ENCODE data around the gene HAUS1.

The HAUS1 gene

DNA sequence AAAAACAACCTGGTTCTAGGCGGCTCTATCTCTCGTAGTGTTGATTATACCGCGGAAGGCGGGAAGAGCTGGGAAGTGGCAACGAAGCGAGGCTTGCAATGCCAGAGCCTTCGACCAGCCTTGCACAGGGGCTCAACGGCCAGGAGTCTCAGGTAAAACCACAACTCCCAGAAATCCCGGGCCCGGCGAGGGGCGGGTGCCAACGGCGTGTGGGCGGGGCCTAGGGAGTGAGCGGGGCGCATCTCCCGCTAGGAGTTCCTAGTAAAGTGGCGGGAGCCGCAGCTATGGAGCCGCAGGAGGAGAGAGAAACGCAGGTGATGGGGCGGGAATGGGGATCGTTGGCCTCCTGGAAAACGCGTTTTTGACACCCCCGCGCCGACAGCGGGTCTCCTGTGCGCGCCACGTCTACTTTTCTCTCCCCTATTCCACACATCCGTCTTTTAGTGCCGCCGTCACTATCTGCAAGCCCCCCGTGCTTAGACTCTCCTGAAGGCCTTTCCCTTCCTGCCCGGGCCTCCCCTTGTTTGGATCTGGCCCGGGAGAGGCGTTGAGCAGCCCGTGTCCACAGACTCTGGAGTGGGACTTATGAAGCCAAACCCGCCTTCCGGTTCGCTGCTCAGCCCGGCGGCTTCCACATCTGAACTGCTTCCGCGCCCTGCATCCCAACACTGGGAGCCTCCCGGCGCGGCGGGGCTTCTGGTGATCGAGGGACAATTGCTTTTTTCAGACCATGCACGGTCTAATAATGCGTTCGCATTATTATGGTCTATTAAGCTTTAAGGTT lies at the start of gene HAUS1:
TSS of gene HAUS1 (plus strand) at position 258 of the 784 bp plus-strand sequence. CDS start at position 285, 27 bp downstream.
- in situ Hi-C loops (cut with MboI; ENCODE audit: low sequenced_read_pairs): no loop called here

GRCh38 chr18:46054956-46055837 lies 49.0 kb upstream of the HAUS1 start:
- in situ Hi-C loops (cut with MboI; ENCODE audit: low sequenced_read_pairs): no loop called here

- in situ Hi-C loops (cut with MboI; ENCODE audit: low sequenced_read_pairs): no loop called here
These were observed 48.4 kb upstream of the HAUS1 start for GRCh38 chr18:46055838-46056230.

- in situ Hi-C loops (cut with MboI; ENCODE audit: low sequenced_read_pairs): no loop called here
These were observed 43.8 kb upstream of the HAUS1 start for GRCh38 chr18:46060359-46060841.

GRCh38 chr18:46061387-46061786 lies 42.8 kb upstream of the HAUS1 start:
- in situ Hi-C loops (cut with MboI; ENCODE audit: low sequenced_read_pairs): no loop called here

DNA sequence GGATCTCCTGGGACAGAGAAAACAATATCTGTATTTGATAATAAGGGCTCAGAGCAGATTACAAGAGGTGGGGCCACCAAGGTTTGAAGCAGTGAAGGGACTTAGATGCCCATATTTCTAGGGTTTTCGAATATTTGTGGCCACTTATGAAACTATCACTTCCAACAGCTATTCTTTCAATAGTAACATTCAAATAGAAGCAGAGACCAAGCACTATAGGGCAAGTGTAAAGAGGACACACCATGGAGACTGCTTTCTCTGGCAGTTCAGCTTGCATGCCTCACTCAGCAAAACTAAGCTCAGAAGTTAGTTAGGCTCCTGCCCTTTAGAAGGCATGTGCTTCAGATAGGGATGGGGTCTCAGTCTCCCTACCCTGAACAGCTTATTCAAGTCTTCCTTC lies 42.4 kb upstream of the HAUS1 start:
- in situ Hi-C loops (cut with MboI; ENCODE audit: low sequenced_read_pairs): no loop called here

DNA sequence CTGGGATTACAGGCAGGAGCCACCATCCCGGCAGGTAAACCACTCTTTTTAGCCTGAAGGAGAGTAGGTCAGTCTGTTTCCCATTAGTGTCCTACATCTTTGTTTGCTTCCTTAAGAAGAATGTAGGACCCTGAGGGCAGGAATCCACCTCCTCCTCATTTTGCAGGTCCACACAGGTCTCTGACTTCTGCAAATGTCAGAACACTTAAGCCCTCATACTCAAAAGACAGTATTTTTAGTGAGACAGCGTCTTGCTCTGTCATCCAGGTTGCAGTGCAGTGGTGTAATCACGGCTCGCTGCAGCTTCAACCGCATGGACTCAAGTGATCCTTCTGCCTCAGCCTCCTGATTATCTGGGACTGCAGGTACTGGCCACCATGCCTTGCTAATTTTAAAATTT lies 41.4 kb upstream of the HAUS1 start:
- in situ Hi-C loops (cut with MboI; ENCODE audit: low sequenced_read_pairs): no loop called here

DNA sequence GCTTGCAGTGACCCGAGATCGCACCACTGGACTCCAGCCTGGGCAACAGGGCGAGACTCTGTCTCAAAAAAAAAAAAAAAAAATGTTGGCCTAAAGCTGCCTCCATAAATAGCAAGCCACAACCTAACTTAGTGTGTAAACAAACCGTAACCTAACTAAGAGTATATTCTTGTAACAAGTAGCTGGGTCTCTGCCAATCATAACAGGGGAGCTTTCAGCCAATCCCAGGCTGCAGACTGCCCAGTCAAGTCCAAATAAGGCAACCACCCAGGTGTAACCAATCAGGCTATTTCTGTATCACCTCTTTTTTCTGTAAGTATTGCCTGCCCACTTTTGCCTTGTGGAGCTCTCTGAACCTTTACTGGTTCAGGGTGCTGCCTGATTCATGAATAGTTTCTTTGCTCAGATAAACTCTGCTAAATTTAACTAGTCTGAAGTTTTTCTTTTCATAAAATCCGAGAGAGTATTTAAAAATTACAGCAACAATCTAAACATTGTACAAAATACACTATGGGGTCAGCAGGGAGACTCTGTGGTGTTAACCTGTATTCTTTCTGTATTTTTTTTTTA lies 36.7 kb upstream of the HAUS1 start:
- in situ Hi-C loops (cut with MboI; ENCODE audit: low sequenced_read_pairs): no loop called here

GRCh38 chr18:46068763-46069162 lies 35.4 kb upstream of the HAUS1 start:
- in situ Hi-C loops (cut with MboI; ENCODE audit: low sequenced_read_pairs): no loop called here

DNA sequence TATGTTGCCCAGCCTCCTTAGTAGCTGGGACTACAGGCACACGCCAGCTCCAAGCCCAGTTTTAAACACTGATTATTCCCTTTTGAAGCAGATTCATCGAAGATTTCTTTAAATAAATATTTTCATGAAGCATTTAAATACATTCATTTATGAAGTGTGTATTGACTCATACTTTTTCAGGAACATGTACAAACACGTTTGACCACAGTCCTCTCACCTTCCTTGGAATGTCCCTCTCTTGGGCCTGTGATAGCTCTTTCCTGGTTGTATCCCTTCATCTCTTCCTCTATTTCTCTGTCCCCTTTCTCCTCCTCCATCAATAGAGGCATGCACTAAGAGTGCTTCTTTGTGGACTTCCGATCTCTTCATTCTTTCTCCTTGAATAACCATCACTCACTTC lies 34.7 kb upstream of the HAUS1 start:
- in situ Hi-C loops (cut with MboI; ENCODE audit: low sequenced_read_pairs): no loop called here

DNA sequence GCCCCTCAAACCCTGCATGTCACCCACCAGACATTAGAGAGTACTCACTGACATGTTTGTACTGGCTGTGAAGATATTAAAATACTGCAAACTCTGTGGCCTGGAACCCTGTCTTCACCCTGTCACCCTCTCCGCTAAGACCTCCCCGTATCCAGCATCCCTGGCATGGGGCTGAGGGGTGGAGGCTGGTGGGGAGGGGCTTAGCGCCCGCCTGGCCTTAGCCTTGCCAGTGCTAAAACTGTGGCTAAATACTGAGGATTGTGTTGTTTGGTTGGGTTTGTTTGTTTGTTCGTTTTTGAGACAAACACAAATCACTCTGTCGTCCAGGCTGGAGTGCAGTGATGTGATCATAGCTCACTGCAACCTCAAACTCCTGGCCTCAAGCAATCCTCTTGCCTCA lies 34.0 kb upstream of the HAUS1 start:
- in situ Hi-C loops (cut with MboI; ENCODE audit: low sequenced_read_pairs): no loop called here

- in situ Hi-C loops (cut with MboI; ENCODE audit: low sequenced_read_pairs): no loop called here
These were observed 33.2 kb upstream of the HAUS1 start for GRCh38 chr18:46070815-46071652.

DNA sequence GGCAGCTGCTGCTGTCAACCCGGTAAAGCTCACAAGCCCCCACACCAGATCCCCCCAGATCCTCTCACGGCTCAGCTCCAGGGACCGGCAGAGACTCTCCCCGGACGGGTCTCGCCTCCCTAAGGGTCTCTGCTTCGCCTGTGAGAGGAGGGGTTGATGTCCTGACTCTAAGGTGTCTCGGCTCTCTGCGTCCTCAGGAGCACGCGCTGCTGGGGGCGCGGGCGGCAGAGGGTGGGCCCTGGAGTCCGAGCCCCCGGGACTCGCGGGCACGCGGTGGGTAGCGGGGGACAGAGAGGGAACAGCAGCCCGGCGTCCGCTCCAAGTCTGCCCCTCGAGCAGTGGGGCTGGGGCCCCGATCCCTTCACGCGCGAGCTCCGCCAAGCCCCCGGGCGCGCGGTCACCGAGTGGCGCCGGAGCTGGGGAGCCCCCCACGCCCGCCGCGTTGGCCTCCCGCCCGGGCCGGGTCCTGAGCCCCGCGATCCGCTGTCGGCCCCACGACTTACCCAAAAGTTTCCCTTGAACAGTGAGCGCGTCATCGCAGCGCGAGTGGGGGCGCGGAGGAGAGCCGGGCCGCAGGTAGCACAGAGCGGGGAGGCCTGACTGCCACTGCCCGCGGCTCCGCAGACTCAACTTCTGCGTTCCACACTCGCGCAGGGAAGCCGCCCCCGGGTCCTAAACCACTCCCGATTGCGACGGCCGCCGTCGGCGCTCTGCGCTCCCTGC lies 32.4 kb upstream of the HAUS1 start, which contains the start of gene PSTPIP2:
TSS of gene PSTPIP2 (minus strand) at position 608 of the 723 bp plus-strand sequence. CDS start at position 536, 72 bp downstream.
- in situ Hi-C loops (cut with MboI; ENCODE audit: low sequenced_read_pairs): no loop called here

DNA sequence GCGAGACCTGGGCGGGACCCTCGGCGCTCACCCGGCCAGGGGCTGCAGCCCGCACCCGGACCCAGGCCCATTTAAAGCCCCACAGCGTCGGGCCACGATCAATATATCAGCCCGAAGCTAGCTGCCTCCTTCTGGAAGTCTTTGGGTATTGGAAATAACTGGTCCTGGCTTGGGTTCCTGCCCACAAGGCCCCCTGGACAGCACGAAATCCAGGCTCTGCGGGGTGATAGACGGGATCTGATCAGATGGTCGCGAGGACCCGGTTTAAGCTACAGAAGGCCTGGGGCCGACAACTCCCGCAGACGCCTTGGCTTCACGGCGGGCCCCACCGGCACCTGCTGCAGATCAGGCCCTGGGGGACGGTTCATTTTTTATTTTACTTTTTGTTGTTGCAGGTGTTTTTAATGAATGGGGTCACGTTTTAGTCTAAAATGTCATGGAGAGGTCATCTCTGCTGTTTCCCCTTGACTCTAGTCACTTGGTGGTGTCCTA lies 31.8 kb upstream of the HAUS1 start:
- in situ Hi-C loops (cut with MboI; ENCODE audit: low sequenced_read_pairs): no loop called here

GRCh38 chr18:46072959-46073358 lies 31.2 kb upstream of the HAUS1 start:
- in situ Hi-C loops (cut with MboI; ENCODE audit: low sequenced_read_pairs): no loop called here

GRCh38 chr18:46073474-46074331 lies 30.5 kb upstream of the HAUS1 start:
- in situ Hi-C loops (cut with MboI; ENCODE audit: low sequenced_read_pairs): no loop called here

DNA sequence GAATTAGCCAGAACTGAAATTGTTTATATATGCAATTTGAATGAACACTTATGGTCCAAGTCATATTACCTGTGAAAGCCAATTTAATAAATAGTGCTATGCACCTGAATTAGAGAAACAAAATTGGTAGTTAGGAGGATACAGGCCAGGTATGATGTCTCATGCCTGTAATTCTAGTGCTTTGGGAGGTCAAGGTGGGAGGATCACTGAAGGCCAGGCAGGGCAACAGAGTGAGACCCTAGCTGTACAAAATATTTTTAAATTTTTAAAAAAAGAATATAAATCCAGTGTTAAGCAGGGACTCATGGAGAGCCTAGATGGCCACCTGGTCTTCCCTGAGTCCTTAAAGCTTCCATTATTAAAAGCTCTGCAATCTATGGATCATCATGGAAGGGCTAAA lies 24.8 kb upstream of the HAUS1 start:
- in situ Hi-C loops (cut with MboI; ENCODE audit: low sequenced_read_pairs): no loop called here

DNA sequence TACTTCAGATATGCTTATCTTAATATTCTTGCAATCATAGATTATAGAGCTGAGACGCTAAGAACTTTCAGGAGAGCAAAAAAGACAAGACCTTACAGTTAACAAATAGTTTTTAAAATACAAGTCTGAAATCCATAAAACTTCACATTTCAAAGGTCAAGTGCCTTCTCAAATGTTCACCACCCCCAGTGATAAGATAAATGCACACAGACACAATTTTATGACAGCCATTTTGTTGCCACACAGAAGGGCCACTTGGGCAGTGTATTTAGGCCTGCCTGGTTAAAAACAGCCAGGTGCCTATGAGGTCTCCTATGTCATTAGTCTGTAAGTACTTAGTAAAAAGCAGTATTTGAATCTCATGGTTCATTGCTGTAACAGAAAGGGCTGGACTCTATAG lies 24.0 kb upstream of the HAUS1 start:
- in situ Hi-C loops (cut with MboI; ENCODE audit: low sequenced_read_pairs): no loop called here

DNA sequence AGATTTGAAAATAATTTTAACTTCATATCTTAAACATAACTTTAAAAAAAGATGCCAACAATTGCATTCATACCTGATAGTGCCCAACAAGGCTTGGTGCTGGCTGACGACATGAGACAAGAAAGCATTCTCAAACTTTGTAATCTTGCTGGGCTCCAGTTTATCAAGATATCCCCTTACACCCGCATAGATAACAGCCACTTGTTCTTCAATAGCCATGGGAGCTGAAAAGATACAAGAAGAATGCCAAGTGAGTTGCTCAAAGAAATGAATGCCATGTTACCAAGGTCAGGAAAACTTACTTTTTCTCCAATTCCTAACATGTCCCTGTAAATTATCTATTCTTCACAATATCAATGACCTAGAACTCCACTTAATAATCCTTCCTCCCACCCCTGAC lies 19.8 kb upstream of the HAUS1 start:
- in situ Hi-C loops (cut with MboI; ENCODE audit: low sequenced_read_pairs): no loop called here
